ENCODE data around the gene CBX7. TPM values are rescaled to one million over a fixed set of nuclear protein-coding genes. Genes with fewer than 3 reads are reported as not detected.

Gene CBX7
- total RNA-seq, 4 donors from 2014 or later: 129 to 251 (median 173) TPM

- 99% methylated on average over 6 of the region's 6 CpGs for WGBS
- peaks cover 16 to 40% (median 30%) of the 10 kb centered on the region in 4 donors for H3K4me1 ChIP-seq
- TF ChIP-seq, protein P1, sequence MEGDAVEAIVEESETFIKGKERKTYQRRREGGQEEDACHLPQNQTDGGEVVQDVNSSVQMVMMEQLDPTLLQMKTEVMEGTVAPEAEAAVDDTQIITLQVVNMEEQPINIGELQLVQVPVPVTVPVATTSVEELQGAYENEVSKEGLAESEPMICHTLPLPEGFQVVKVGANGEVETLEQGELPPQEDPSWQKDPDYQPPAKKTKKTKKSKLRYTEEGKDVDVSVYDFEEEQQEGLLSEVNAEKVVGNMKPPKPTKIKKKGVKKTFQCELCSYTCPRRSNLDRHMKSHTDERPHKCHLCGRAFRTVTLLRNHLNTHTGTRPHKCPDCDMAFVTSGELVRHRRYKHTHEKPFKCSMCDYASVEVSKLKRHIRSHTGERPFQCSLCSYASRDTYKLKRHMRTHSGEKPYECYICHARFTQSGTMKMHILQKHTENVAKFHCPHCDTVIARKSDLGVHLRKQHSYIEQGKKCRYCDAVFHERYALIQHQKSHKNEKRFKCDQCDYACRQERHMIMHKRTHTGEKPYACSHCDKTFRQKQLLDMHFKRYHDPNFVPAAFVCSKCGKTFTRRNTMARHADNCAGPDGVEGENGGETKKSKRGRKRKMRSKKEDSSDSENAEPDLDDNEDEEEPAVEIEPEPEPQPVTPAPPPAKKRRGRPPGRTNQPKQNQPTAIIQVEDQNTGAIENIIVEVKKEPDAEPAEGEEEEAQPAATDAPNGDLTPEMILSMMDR (IDR thresholded peaks at IDR 0.05): no peak
- TF ChIP-seq POLR2AphosphoS5 (IDR thresholded peaks at IDR 0.05) (peak in 1 of 2 donors; percentile 5), EP300 (IDR thresholded peaks at IDR 0.05) (no peak), POLR2A (IDR thresholded peaks at IDR 0.05; ENCODE audit: low read depth) (no peak)
- H3K4me3 ChIP-seq: no peak overlapping the region
- DNase-seq (ENCODE audit: extremely low spot score): no peak
- peaks cover 10 to 44% (median 18%) of the 10 kb centered on the region in 4 donors for H3K36me3 ChIP-seq
- H3K27me3 ChIP-seq: no peaks in the 10 kb centered on the region
- intact Hi-C loops (cut with DNase I): loop anchor here (10.0 kb wide), 1 partner anchor 354 kb away; no protein-coding TSS in a partner anchor
- no peak overlapping the region for H3K27ac ChIP-seq (replicated peaks in 1 of 4)
- no peaks in the 10 kb centered on the region for H3K9me3 ChIP-seq
Measured at GRCh38 chr22:39128508-39128907, 24.0 kb downstream of the CBX7 start.

DNA sequence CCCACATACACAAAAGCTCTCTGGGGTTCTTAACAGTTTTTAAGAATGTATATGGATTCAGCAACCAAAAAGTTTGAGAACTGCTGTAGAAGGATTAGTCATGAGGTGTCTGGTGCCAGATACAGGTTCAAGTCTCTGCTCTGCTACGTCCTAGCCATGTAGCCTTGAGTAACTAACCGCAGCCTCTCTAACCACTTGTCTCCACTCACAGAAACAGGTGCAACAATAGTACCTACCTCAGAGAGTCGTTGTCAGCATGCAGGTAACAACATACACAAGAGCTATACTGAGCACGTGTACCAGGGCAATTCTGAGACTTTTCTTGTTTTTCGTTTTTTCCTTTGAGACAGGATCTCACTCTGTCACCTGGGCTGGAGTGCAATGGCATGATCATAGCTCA is 26.9 kb downstream of the CBX7 start:
- Histone ChIP-seq H3K36me3 (peaks cover 0 to 20% (median 2%) of the 10 kb centered on the region in 4 donors), H3K27ac (replicated peaks in 1 of 4) (no peak overlapping the region), H3K27me3 (no peaks in the 10 kb centered on the region), H3K9me3 (no peaks in the 10 kb centered on the region), H3K4me3 (no peak overlapping the region), H3K4me1 (peaks cover 4 to 16% (median 13%) of the 10 kb centered on the region in 4 donors)
- intact Hi-C loops (cut with DNase I): loop anchor here (10.0 kb wide), 1 partner anchor 351 kb away; no protein-coding TSS in a partner anchor
- TF ChIP-seq, protein P1 (IDR thresholded peaks at IDR 0.05): no peak
- TF ChIP-seq POLR2AphosphoS5 (IDR thresholded peaks at IDR 0.05) (no peak), POLR2A (IDR thresholded peaks at IDR 0.05; ENCODE audit: low read depth) (no peak), EP300 (IDR thresholded peaks at IDR 0.05) (no peak)
- DNase-seq (ENCODE audit: extremely low spot score): no peak
- whole genome bisulfite sequencing: 86% methylated on average over 5 of the region's 5 CpGs

GRCh38 chr22:39123751-39124581 is 28.5 kb downstream of the CBX7 start:
- H3K27ac ChIP-seq (replicated peaks in 1 of 4): no peak overlapping the region
- peaks cover 0 to 10% (median 8%) of the 10 kb centered on the region in 4 donors for H3K4me1 ChIP-seq
- intact Hi-C loops (cut with DNase I): loop anchor here (10.0 kb wide), 1 partner anchor 349 kb away; no protein-coding TSS in a partner anchor
- DNase-seq (ENCODE audit: extremely low spot score): no peak
- H3K9me3 ChIP-seq: no peaks in the 10 kb centered on the region
- H3K27me3 ChIP-seq: no peaks in the 10 kb centered on the region
- TF ChIP-seq EP300 (IDR thresholded peaks at IDR 0.05): no peak
- no peak for TF ChIP-seq POLR2A (IDR thresholded peaks at IDR 0.05; ENCODE audit: low read depth)
- TF ChIP-seq, protein P1 (IDR thresholded peaks at IDR 0.05): no peak
- no peak for TF ChIP-seq POLR2AphosphoS5 (IDR thresholded peaks at IDR 0.05)
- no peak overlapping the region for H3K4me3 ChIP-seq
- WGBS: 21% methylated on average over 32 of the region's 33 CpGs
- peaks cover 0 to 8% (median 0%) of the 10 kb centered on the region in 4 donors for H3K36me3 ChIP-seq

DNA sequence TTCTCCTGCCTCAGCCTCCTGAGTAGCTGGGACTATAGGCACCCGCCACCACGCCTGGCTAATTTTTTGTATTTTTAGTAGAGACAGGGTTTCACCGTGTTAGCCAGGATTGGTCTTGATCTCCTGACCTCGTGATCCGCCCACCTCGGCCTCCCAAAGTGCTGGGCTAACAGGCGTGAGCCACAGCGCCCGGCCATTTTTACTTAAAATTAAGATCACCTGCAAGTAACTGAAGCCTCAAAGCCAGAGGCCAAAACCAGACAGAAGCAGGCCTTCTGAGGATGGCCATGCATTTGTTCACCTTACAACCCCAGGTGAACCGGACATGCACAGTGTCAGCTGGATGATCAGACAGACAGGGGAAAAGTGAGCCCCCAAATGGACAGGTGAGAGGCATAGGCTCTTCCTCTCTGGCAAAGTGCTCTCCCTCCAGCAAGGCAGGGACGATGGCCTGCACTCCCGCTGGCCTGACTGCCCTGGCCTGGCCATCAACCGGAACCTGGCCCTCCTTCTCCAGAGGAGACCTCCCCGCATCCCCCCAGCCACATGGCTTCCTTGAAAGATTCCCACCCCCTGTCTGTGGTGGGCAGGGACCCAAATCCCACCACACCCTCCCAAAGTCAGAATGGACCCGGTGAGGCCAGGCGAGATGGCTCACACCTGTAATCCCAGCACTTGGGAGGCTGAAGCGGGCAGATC is 29.6 kb downstream of the CBX7 start:
- WGBS: 91% methylated on average over 14 of the region's 17 CpGs
- Histone ChIP-seq H3K4me1 (peaks cover 0 to 10% (median 8%) of the 10 kb centered on the region in 4 donors), H3K36me3 (no peaks in the 10 kb centered on the region), H3K9me3 (no peaks in the 10 kb centered on the region), H3K27ac (replicated peaks in 1 of 4) (no peak overlapping the region), H3K27me3 (no peaks in the 10 kb centered on the region), H3K4me3 (no peak overlapping the region)
- no peak for TF ChIP-seq EP300 (IDR thresholded peaks at IDR 0.05)
- TF ChIP-seq, protein P1 (IDR thresholded peaks at IDR 0.05): no peak
- no peak for TF ChIP-seq POLR2AphosphoS5 (IDR thresholded peaks at IDR 0.05)
- TF ChIP-seq POLR2A (IDR thresholded peaks at IDR 0.05; ENCODE audit: low read depth): no peak
- intact Hi-C loops (cut with DNase I): loop anchor here (10.0 kb wide), 1 partner anchor 348 kb away; no protein-coding TSS in a partner anchor
- DNase-seq (ENCODE audit: extremely low spot score): no peak
